Measurements from ENCODE around the gene CYP4F2. TPM values are rescaled to one million over a fixed set of nuclear protein-coding genes. Genes with fewer than 3 reads are reported as not detected.

The CYP4F2 gene, protein sequence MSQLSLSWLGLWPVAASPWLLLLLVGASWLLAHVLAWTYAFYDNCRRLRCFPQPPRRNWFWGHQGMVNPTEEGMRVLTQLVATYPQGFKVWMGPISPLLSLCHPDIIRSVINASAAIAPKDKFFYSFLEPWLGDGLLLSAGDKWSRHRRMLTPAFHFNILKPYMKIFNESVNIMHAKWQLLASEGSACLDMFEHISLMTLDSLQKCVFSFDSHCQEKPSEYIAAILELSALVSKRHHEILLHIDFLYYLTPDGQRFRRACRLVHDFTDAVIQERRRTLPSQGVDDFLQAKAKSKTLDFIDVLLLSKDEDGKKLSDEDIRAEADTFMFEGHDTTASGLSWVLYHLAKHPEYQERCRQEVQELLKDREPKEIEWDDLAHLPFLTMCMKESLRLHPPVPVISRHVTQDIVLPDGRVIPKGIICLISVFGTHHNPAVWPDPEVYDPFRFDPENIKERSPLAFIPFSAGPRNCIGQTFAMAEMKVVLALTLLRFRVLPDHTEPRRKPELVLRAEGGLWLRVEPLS
- total RNA-seq, result not detected in 2 replicates
- polyA plus RNA-seq, result not detected in 2 replicates
- polyA plus RNA-seq (2012), result not detected in 2 replicates
- polyA minus RNA-seq (ENCODE audit: low replicate concordance), result not detected in 2 replicates

DNA sequence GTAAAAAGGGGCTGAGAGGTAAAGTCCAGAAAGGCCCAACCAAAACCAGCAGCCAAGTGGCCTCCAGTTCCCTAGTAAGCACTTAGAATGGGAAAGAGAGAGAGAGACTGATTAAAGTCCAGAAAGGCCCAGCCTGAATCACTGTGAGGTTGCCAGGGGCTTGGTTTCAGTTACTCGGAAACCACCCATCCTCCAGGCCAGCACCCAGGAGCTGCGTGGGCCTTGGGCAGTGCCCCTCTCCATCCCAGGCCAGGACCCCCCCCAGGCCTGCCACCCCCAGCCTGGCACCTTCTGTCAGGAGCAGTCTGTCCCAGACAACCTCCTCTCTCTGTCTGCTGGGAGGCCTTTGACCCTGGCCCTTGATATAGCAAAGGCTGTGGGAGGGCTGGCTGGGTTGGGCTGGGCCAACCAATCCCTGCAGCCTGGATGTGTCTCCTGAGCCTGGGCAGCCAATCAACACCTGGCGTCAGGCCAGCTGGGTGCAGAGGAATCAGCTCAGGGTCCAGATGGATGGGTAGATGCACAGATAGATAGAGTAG, at the start of gene CYP4F2:
CYP4F2 (minus strand) TSS at position 337 of the 539 bp plus-strand sequence. CDS start 463 bp downstream, outside the sequence.
- TF ChIP-seq, protein P1, sequence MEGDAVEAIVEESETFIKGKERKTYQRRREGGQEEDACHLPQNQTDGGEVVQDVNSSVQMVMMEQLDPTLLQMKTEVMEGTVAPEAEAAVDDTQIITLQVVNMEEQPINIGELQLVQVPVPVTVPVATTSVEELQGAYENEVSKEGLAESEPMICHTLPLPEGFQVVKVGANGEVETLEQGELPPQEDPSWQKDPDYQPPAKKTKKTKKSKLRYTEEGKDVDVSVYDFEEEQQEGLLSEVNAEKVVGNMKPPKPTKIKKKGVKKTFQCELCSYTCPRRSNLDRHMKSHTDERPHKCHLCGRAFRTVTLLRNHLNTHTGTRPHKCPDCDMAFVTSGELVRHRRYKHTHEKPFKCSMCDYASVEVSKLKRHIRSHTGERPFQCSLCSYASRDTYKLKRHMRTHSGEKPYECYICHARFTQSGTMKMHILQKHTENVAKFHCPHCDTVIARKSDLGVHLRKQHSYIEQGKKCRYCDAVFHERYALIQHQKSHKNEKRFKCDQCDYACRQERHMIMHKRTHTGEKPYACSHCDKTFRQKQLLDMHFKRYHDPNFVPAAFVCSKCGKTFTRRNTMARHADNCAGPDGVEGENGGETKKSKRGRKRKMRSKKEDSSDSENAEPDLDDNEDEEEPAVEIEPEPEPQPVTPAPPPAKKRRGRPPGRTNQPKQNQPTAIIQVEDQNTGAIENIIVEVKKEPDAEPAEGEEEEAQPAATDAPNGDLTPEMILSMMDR (conservative IDR thresholded peaks at IDR 0.05 in 1 of 2, IDR thresholded peaks at IDR 0.05 in 1 of 2; ENCODE audit: low read depth in 1 of 2, low read length in 2 of 2), result no peak
- no peak for TF ChIP-seq EZH2 (IDR thresholded peaks at IDR 0.05; ENCODE audit: low read length, missing control alignments)
- Histone ChIP-seq H3K4me2 (ENCODE audit: extremely low read depth, insufficient read depth, low read length) (no peak within 1 kb of the TSS), H3K36me3 (ENCODE audit: control insufficient read depth, insufficient read depth, low read length) (no peaks in the 10 kb centered on the region), H3K4me1 (ENCODE audit: control insufficient read depth, extremely low read depth, insufficient read depth, low read length) (no peaks in the 10 kb centered on the region), H3K79me2 (ENCODE audit: control insufficient read depth, insufficient read depth, low read length) (no peaks in the 10 kb centered on the region), H3K9ac (ENCODE audit: insufficient read depth, low read length) (no peak within 1 kb of the TSS), H3K4me3 (replicated peaks in 1 of 4; ENCODE audit: control extremely low read depth in 1 of 4, insufficient read depth in 1 of 4, low read depth in 3 of 4, low read length in 4 of 4) (no peak within 1 kb of the TSS), H2AFZ (ENCODE audit: low read length) (no peak within 1 kb of the TSS), H3K9me3 (ENCODE audit: control insufficient read depth, insufficient read depth, low read depth, low read length) (no peaks in the 10 kb centered on the region), H3K27ac (ENCODE audit: insufficient read depth, low read length) (no peak within 1 kb of the TSS), H3K27me3 (ENCODE audit: control insufficient read depth, insufficient read depth, low read length) (no peaks in the 10 kb centered on the region), H4K20me1 (ENCODE audit: control insufficient read depth, extremely low read depth, insufficient read depth, low read length) (no peaks in the 10 kb centered on the region)
- DNase-seq (ENCODE audit: low read depth in 2 of 2), result no peak

DNA sequence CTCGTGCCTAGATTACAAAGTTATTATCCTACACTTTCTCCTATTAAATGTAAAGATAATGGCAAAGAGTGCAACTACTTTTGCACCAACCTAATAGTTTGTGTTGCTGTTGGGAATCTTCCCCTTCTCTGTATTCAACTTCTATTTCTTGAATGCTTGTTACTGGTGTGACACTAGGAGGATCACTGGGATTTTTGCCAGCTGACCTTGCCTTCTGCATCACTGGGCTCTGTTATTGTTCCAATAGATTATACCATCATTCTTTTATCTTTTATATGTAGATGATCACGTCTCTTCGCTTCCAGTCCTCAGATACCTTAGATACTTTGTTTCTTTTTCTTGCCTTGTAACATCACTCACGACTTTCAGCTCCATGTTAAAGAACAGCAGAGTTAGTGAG, 47.4 kb upstream of the CYP4F2 start:
- DNase-seq (ENCODE audit: low read depth in 2 of 2), result no peak
- Histone ChIP-seq H2AFZ (ENCODE audit: low read length) (no peak overlapping the region), H3K4me1 (ENCODE audit: control insufficient read depth, extremely low read depth, insufficient read depth, low read length) (no peaks in the 10 kb centered on the region), H3K27me3 (ENCODE audit: control insufficient read depth, insufficient read depth, low read length) (no peaks in the 10 kb centered on the region), H4K20me1 (ENCODE audit: control insufficient read depth, extremely low read depth, insufficient read depth, low read length) (no peaks in the 10 kb centered on the region), H3K79me2 (ENCODE audit: control insufficient read depth, insufficient read depth, low read length) (no peaks in the 10 kb centered on the region), H3K4me3 (replicated peaks in 1 of 4; ENCODE audit: control extremely low read depth in 1 of 4, insufficient read depth in 1 of 4, low read depth in 3 of 4, low read length in 4 of 4) (no peak overlapping the region), H3K4me2 (ENCODE audit: extremely low read depth, insufficient read depth, low read length) (no peak overlapping the region), H3K9me3 (ENCODE audit: control insufficient read depth, insufficient read depth, low read depth, low read length) (no peaks in the 10 kb centered on the region), H3K36me3 (ENCODE audit: control insufficient read depth, insufficient read depth, low read length) (no peaks in the 10 kb centered on the region), H3K27ac (ENCODE audit: insufficient read depth, low read length) (no peak overlapping the region), H3K9ac (ENCODE audit: insufficient read depth, low read length) (no peak overlapping the region)
- no peak for TF ChIP-seq EZH2 (IDR thresholded peaks at IDR 0.05; ENCODE audit: low read length, missing control alignments)
- TF ChIP-seq, protein P1 (conservative IDR thresholded peaks at IDR 0.05 in 1 of 2, IDR thresholded peaks at IDR 0.05 in 1 of 2; ENCODE audit: low read depth in 1 of 2, low read length in 2 of 2), result no peak

DNA sequence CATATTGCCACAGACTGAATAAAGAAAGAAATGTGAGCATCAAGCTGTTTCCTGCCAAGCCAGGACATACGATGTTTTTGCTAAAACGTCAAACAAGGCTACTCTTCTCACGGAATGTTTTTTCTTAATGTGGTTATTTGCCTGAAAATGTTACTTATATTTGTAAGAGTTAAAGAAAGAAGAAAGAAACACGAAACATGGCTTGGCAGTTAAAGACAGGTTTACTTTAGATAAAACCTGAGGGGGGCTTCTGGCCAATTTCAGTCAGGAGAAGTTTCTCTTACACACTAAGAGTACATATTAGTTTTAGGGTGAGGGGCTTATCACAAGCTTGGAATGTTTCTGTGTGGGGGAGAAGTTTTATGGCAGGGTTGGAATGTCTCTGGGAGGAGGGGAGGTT, 46.5 kb upstream of the CYP4F2 start:
- no peak overlapping the region for H3K4me2 ChIP-seq (ENCODE audit: extremely low read depth, insufficient read depth, low read length)
- no peak overlapping the region for H3K27ac ChIP-seq (ENCODE audit: insufficient read depth, low read length)
- no peaks in the 10 kb centered on the region for H3K9me3 ChIP-seq (ENCODE audit: control insufficient read depth, insufficient read depth, low read depth, low read length)
- no peaks in the 10 kb centered on the region for H3K79me2 ChIP-seq (ENCODE audit: control insufficient read depth, insufficient read depth, low read length)
- no peak overlapping the region for H2AFZ ChIP-seq (ENCODE audit: low read length)
- no peaks in the 10 kb centered on the region for H3K27me3 ChIP-seq (ENCODE audit: control insufficient read depth, insufficient read depth, low read length)
- H3K9ac ChIP-seq (ENCODE audit: insufficient read depth, low read length), result no peak overlapping the region
- no peak for TF ChIP-seq EZH2 (IDR thresholded peaks at IDR 0.05; ENCODE audit: low read length, missing control alignments)
- no peaks in the 10 kb centered on the region for H3K36me3 ChIP-seq (ENCODE audit: control insufficient read depth, insufficient read depth, low read length)
- DNase-seq (ENCODE audit: low read depth in 2 of 2), result no peak
- no peaks in the 10 kb centered on the region for H3K4me1 ChIP-seq (ENCODE audit: control insufficient read depth, extremely low read depth, insufficient read depth, low read length)
- no peaks in the 10 kb centered on the region for H4K20me1 ChIP-seq (ENCODE audit: control insufficient read depth, extremely low read depth, insufficient read depth, low read length)
- no peak overlapping the region for H3K4me3 ChIP-seq (replicated peaks in 1 of 4; ENCODE audit: control extremely low read depth in 1 of 4, insufficient read depth in 1 of 4, low read depth in 3 of 4, low read length in 4 of 4)
